ENCODE measurements around the gene LRP3.
"Not testable (repeated sequence)": the region's sequence is repeated elsewhere in the genome, so short reads cannot be mapped to it uniquely, and the experiment has no call there.

The LRP3 gene, protein sequence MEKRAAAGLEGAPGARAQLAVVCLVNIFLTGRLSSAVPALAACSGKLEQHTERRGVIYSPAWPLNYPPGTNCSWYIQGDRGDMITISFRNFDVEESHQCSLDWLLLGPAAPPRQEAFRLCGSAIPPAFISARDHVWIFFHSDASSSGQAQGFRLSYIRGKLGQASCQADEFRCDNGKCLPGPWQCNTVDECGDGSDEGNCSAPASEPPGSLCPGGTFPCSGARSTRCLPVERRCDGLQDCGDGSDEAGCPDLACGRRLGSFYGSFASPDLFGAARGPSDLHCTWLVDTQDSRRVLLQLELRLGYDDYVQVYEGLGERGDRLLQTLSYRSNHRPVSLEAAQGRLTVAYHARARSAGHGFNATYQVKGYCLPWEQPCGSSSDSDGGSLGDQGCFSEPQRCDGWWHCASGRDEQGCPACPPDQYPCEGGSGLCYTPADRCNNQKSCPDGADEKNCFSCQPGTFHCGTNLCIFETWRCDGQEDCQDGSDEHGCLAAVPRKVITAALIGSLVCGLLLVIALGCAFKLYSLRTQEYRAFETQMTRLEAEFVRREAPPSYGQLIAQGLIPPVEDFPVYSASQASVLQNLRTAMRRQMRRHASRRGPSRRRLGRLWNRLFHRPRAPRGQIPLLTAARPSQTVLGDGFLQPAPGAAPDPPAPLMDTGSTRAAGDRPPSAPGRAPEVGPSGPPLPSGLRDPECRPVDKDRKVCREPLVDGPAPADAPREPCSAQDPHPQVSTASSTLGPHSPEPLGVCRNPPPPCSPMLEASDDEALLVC

GRCh38 chr19:33193865-33194362, at the start of gene LRP3:
TSS of gene LRP3 (plus strand) at chr19:33194330. CDS start at chr19:33194786, 456 bp downstream.
- peak in 1 of 2 experiments; percentile 8 for DNase-seq

DNA sequence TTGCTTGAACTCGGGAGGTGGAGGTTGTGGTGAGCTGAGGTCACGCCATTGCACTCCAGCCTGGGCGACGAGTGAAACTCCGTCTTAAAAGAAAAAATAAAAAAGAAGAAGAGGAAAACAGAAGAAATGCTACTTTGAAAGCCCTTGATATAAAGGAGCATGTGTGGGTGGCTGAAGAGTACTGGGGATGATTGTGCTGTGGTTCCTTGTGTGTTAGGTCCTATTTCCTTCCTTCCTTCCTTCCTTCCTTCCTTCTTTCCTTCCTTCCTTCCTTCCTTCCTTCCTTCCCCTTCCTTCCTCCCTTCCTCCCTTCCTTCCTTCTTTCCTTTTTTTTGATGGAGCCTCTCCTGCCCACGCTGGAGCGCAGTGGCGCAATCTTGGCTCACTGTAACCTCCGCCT, 47.9 kb upstream of the LRP3 start:
- no peak for DNase-seq

DNA sequence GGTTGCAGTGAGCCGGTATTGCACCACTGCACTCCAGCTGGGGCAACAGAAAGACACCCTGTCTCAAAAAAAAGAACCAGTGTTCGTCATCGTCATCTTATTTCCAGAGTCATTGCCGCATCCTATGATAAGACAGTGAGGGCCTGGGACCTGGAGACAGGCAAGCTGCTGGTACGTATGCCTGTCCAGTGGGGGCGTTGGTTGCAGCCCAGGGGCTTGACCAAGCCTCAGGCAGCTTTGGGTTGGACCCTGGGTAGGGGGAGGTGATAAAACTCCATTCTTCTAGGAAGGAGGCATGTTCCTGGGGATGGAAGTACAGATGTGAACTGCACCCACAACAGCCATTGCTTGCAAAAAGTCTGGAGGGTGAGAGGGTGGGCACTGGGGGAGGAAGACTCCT, 46.6 kb upstream of the LRP3 start:
- DNase-seq: no peak

- DNase-seq: no peak
These were observed 43.1 kb upstream of the LRP3 start for GRCh38 chr19:33150852-33151518.

DNA sequence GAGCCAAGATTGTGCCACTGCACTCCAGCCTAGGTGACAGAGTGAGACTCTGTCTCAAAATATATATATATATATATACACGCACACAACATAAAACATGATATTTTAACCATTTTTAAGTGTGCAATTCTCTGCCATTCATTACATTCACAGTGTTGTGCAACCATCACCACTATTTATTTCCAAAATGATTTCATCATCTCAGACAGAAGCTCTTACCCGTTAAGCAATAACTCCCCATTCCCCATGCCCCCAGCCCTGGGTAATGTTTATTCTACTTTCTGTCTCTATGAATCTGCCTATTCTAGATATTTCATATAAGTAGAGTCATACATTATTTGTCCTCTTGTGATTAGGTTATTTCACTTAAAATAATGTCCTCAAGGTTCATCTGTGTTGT, 42.0 kb upstream of the LRP3 start:
- DNase-seq: peak; percentile 56 to 68

DNA sequence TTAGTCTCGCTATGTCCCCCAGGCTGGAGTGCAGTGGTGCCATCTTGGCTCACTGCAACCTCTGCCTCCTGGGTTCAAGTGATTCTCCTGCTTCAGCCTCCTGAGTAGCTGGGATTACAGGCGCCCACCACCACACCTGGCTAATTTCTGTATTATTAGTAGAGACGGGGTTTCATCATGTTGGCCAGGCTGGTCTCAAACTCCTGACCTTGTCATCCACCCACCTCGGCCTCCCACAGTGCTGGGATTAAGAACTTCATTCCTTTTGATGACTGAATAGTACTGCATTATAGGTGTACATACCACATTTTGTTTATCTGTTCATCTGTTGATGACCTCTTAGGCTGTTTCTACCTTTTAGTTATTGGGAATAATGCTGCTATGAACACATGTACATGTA, 41.5 kb upstream of the LRP3 start:
- DNase-seq: not testable (repeated sequence)

DNA sequence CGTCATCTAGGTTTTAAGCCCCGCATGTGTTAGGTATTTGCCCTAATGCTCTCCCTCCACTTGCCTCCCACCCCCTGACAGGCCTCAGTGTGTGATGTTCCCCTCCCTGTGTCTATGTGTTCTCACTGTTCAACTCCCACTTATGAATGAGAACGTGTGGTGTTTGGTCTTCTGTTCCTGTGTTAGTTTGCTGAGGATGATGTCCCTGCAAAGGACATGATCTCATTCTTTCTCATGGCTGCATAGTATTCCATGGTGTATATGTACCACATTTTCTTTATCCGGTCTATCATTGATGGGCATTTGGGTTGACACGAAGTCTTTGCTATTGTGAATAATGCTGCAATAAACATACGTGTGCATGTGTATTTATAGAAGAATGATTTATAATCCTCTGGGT, 39.8 kb upstream of the LRP3 start:
- not testable (repeated sequence) for DNase-seq

DNA sequence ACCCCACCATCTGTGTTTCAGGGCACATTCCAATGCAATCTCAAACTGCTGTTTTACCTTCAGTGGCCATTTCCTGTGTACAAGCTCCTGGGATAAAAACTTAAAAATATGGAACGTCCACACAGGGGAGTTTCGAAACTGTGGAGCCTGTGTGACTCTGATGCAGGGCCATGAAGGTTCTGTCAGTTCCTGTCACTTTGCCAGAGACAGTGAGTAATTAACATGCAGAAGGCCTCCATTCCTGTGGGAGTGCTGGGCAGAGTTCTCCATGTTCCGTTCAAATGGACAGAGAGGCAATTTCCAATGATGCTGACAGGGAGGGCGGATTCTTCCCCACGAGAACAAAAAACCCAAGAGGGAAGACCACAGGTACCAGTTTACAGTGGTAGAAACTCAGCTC, 37.8 kb upstream of the LRP3 start:
- DNase-seq: peak; percentile 29 to 46

- peak; percentile 9 to 36 for DNase-seq
These were observed 36.2 kb upstream of the LRP3 start for GRCh38 chr19:33157906-33158305.

DNA sequence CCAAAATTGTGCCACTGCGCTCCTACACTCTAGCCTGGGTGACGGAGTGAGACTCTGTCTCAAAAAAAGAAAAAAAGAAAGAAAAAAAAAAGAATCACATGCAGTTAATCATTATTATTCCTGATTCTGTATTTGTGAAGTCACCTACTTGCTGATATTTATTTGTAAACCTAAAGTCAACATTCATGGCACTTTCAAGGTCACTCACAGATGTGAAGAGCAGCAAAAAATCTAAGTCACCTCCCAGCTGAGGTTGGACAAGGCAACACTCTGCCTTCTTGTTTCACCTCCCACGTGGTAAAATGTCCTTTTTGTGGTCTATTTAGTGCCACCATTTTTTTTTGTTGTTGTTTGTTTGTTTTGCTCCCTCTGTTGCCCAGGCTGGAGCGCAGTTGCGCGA, 35.8 kb upstream of the LRP3 start:
- no peak for DNase-seq

GRCh38 chr19:33159149-33159548, 35.0 kb upstream of the LRP3 start:
- DNase-seq: no peak

DNA sequence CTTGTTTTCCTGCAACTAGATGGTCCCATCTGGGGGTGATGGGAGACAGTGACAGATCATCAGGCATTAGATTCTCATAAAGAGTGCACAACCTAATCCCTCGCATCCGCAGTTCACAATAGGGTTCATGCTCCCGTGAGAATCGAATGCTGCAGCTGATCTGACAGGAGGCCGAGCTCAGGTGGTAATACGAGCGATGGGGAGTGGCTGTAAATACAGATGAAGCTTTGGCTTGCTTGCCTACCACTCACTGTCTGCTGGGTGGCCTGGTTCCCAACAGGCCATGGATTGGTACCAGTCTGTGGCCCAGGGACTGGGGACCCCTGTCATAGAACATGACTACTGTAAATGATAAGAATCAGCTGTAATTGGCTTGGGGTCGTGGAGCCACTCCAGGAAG, 34.2 kb upstream of the LRP3 start:
- DNase-seq: no peak

GRCh38 chr19:33161201-33161600, 32.9 kb upstream of the LRP3 start:
- DNase-seq: peak; percentile 27 to 41

DNA sequence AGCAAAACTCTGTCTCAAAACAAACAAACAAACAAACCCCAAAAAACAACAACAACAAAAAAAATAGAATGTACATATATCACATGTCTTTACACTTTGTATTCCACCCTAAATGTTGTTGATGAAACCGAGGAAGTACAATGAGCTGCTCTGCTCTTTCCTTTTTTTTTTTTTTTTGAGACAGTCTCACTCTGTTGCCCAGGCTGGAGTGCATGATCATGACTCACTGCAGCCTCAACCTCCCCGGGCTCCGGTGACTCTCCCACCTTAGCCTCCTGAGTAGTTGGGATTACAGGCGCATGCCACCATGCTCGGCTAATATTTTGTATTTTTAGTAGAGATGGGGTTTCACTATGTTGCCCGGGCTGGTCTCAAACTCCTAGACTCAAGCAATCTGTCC, 30.6 kb upstream of the LRP3 start:
- no peak for DNase-seq

- DNase-seq: not testable (repeated sequence)
These were observed 28.1 kb upstream of the LRP3 start for GRCh38 chr19:33166037-33166436.

GRCh38 chr19:33167438-33167837, 26.7 kb upstream of the LRP3 start:
- DNase-seq: no peak

- no peak for DNase-seq
These were observed 25.6 kb upstream of the LRP3 start for GRCh38 chr19:33168528-33168927.

- no peak for DNase-seq
These were observed 22.8 kb upstream of the LRP3 start for GRCh38 chr19:33171222-33171795.

- DNase-seq: no peak
These were observed 22.2 kb upstream of the LRP3 start for GRCh38 chr19:33171916-33172359.

DNA sequence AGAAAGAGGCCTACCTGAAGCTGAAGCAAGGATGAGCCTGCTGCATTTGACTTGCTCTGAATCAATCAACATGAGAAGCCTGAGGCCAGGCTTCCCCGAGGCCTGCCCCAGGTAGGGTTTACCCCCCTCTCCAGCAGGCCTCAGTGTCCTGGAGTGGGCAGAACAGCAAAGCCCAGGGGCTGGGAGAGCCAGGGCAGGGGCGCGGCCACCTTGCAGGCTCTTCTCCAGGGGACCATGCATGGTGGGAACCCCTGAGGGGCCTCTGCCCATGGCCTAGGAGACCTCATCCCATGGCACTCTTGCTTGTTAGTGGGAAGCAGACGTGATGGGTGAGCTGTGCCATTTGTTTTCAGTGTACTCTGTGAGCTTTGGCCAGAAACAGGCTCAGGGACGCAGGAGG, 19.9 kb upstream of the LRP3 start:
- DNase-seq: no peak

DNA sequence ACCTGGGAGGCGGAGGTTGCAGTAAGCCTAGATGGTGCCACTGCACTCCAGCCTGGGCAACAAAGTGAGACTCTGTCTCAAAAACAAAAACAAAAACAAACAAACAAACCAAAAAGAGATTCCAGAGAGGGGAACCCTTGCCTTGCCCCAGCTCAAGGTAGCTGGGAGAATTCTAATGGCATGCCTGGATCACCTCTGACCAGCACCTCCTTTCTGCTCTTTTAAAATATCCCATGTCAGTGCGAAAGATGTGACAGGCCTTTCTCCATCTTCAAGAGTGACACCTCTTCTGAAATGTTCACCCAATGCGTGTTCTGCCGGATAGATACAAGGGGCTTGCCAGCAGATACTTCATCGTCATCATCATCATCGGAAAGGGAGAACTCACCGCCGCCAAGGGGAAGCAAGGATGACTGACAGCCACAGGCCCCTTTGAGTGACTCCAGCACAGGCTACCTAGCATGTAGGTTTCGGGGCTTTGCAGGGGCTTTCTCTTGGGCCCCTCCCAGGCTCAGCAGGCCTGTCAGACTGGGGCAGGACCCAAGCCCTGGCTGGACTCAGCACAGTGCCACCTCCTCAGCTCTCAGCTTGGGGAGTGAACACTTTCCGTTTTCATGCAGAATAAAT, 18.9 kb upstream of the LRP3 start:
- no peak for DNase-seq

DNA sequence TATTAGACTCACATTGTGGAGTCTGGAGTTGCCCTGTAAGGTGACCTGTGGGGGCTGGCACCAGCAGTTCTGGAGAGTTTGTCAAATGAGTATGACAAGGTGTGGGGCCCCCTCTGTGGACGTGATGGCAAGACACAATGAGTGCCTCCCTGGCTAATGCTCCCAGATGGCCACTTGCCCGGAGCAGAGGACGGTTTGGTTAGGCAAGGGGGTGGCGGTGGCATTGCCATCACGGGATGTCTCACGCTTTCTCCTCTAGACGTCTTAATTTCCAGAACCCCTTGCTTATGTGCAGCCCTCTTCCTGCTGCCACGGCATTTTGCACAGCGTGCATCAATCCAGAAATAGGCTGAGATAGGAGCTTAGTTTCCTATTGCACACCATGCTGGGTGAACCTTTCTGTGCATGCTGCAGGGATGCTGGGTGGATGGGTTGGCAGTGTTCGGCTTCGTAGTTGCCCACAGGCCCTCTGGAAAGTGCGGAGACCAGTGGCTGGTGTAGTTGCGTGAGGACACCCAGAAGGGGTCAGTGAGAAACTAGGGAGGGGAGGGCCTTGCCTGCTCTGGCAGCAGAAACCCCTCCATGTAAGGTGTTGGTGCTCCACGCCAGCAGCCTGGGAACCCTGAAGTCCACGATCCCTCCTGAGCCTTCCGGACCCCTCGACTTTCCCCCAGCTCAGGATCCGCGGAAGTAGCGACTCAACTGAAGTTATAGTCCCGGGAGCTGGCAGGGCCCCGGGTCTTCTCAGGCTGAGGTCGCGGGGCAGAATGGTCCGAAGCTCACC, 18.1 kb upstream of the LRP3 start:
- peak in 1 of 2 experiments; percentile 22 for DNase-seq
